GM10266 (cell line): ENCODE results near the gene MFN2.
A peak's percentile ranks its signal among the peaks of the same experiment; 100 is the strongest.

Experiments
- DNase-seq: peaks from one replicate; pipeline ENCODE4 v3.0.0; 2012; ENCODE audit errors: extremely low spot score
- TF ChIP-seq, protein P1 (sequence below): IDR thresholded peaks from 2 replicates; pipeline ENCODE4 v1.5.1; 2012; ENCODE audit warnings: mild to moderate bottlenecking, low read depth; ENCODE audit not compliant: control insufficient read depth, insufficient read depth; ENCODE audit errors: missing control alignments

Gene MFN2

DNA sequence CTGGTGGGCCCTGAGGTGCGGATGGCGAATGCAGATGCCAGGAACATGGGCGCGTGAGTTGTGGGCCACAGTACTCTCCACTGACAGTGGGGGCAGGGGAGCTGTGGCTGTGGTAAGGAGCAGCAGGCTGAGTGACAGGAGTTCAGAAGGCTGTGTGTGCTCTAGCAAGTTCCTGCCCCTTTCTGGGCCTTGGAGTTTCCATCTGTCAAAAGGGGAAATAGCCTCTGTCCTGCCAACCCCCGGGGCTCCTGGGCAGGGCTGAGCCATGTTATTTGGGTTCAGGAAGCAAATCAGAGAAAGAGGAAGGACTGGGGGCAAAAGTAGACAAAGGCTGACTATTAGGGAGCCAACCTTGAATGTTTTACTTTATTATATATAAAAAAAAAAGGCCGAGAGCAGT, 19.5 kb upstream of the MFN2 start:
- TF ChIP-seq, protein P1, sequence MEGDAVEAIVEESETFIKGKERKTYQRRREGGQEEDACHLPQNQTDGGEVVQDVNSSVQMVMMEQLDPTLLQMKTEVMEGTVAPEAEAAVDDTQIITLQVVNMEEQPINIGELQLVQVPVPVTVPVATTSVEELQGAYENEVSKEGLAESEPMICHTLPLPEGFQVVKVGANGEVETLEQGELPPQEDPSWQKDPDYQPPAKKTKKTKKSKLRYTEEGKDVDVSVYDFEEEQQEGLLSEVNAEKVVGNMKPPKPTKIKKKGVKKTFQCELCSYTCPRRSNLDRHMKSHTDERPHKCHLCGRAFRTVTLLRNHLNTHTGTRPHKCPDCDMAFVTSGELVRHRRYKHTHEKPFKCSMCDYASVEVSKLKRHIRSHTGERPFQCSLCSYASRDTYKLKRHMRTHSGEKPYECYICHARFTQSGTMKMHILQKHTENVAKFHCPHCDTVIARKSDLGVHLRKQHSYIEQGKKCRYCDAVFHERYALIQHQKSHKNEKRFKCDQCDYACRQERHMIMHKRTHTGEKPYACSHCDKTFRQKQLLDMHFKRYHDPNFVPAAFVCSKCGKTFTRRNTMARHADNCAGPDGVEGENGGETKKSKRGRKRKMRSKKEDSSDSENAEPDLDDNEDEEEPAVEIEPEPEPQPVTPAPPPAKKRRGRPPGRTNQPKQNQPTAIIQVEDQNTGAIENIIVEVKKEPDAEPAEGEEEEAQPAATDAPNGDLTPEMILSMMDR = no peak
- no peak for DNase-seq

DNA sequence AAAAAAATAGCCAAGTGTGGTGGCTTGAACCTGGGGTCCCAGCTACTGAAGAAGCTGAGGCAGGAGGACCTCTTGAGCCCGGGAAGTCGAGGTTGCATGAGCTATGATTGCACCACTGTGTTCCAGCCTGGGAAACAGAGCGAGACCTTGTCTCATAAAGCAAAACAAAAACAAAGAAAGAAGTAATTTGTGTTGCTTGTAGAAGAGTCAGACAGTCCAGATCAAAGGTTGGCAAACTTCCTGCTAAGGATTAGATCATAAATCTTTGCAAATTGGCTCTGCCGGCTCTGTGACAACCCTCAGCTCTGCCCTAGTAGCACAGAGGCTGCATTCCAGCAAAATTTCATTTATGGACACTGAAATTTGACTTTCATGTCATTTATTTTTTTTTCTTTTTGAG, 19.0 kb upstream of the MFN2 start:
- TF ChIP-seq, protein P1 = no peak
- DNase-seq = no peak

DNA sequence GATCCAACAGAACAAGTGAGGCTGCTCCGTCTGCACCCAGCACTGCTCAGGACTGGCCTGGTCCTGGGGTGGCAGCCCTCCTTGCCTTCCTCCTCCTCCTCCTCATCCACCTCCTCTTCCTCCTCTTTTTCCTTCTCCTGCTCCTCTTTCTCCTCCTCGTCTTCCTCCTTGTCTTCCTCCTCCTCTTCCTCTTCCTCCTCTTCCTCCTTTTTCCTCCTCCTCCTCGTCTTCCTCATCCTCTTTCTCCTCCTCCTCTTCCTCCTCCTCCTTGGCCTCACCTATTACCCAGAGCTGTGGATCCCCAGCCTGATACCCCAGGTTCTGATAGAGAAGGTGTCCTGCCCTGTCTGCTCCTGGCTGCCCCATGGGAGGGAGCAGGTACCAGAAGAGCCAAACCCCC, 16.6 kb upstream of the MFN2 start:
- no peak for DNase-seq
- TF ChIP-seq, protein P1 = no peak

DNA sequence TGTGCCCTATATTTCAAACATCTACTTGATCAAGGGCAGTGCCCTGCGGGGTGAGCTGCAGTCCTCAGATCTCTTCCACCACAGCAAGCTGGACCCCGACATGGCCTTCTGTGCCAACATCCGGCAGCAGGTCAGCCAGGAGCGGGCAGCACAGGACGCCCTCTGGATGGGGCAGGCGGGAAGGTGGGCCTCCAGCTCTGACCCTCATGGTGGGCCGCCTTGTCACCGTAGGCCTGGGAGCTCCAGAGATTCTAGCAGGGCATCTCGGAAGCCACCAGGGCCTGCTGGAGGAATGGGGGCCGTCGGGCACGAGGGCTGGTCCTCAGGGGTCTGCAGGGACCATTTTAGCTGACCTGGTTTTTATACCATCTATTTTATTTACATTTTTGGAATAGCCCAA, 15.6 kb upstream of the MFN2 start:
- no peak for DNase-seq
- TF ChIP-seq, protein P1 = no peak

DNA sequence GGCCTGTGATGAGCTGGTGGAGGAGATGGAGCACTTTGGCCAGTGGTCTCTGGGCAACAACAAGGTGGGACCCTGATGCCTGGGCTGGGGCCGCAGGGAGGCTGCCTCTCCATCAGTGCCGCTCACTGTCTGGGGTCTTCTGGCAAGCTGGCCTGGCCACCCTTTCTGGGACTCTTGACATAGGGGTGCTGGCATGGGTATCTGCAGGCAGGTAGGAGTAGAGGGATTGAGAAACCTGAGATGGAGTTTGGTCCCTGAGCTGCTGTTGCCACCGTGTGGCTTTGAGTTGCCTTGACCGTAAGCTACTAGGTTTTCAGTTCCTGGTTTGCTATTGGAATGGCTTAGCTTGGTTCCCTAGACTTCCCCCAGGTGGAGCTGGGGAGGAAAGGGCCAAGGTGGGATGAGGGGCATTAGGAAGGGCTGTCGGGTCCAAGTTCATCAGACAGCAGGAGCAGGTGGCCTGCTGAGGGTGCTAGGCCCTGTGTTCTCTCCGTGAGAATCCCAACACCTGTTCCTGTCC, 13.2 kb upstream of the MFN2 start:
- peak; percentile 71 for DNase-seq
- TF ChIP-seq, protein P1 = peak; percentile 71

DNA sequence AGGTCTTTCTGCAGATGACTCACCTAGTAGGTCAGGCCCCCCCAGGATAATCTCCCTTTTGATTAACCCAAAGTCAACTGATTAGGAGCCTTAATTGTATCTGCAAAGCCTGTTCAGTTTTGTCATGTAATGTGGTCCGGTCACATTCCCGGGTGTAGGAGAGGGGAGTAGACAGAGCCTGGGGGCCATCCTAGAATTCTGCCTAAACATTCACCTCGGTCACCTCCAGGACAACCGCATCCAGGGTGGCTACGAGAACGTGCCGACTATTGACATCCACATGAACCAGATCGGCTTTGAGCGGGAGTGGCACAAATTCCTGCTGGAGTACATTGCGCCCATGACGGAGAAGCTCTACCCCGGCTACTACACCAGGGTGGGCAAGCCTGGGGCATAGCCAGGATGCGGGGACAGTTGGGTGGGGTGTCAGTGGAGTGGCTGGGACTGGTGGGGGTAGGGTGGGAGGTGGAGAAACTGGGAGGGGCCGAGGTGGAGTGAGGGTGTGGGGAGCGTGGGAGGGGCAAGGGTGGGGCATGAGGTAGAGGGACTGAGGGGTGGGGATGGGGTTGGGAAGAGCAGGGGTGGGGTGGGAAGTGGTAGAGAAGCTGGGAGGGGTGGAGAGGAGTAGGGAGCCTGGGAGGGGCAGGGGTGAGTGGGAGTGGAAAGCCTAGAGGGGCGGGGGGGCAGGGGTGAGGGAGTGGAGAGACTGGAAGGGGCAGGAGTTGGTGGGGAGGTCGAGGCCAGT, 9.6 kb upstream of the MFN2 start:
- no peak for DNase-seq
- TF ChIP-seq, protein P1 = no peak

DNA sequence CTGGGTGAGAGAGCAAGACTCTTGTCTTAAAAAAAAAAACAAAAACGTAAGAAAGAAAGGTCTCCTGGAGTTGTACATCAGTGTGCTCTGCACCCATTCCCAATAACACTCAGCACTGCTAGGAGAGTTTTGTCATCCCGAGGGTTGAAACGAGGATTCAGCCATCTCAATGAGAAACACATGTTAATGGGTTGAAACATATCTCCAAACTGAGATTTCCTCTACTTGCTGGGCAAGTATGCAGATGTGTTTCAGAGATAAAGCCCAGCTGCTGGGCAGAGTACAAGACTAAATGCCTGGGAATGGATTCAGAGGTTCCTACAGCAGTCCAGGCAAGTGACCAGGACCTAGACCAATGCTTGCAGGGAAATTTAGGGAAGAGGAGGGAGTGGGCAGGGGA, 2.6 kb upstream of the MFN2 start:
- DNase-seq = no peak

More for the DNA sequence above, 2.6 kb upstream of the MFN2 start:
- TF ChIP-seq, protein P1 = no peak
